GM12864 (cell line): ENCODE results near the gene FAM131C.

Source experiments
- DNase-seq: peaks from one replicate; pipeline ENCODE4 v3.0.0-alpha.2; 2011; ENCODE audit warnings: low read depth
- H3K4me3 ChIP-seq: 2 replicates; pipeline ENCODE4 v1.5.1; 2011; ENCODE audit warnings: mild to moderate bottlenecking, low read depth, low read length, control low read depth
- CTCF ChIP-seq: IDR thresholded peaks from 2 replicates; pipeline ENCODE4 v1.5.1; 2011; ENCODE audit warnings: low read depth, mild to moderate bottlenecking, moderate library complexity, low read length, control low read depth, inconsistent platforms; ENCODE audit errors: missing control alignments

FAM131C gene, protein sequence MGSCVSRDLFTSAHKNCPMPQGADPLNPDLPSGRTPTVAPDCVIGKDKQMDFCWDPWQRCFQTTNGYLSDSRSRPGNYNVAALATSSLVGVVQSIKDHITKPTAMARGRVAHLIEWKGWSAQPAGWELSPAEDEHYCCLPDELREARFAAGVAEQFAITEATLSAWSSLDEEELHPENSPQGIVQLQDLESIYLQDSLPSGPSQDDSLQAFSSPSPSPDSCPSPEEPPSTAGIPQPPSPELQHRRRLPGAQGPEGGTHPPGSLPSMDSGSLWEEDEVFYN

DNA sequence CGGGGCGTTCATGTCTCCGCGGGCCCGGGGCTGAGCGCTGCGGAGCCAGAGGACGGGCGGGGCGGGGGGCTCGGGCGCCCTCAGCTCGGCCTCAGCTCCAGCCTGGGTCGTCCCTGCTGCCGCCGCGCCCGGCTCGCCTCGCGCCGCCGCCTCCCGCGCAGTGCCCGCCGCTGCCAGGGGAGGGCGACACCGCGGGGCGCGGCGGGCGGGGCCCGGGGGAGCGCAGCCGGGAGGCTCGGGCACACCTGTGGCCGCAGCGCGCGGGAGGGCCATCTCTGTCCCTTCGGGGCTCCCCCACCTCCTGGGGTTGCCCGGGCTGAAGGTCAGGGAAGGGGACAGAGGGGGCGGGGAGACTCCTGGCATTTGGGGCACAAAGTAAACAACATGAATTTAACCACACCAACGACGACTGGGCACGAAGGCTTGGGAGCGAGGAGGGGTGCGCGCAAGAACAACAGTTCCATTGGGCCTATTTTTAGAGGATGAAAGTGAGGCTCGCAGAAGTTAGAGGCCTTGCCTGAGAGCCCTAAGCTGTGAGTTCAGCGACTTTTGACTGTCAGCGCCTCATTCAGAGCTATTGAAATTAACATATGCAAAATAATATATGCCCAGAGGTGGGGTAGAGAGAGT lies at the start of gene FAM131C:
Gene FAM131C, minus strand, starts transcription at position 162 of the 630 bp plus-strand sequence. CDS start 209 bp downstream, outside the sequence.
- H3K4me3 ChIP-seq = peak within 1 kb of the TSS; percentile 17; the same call in 1 of the 2 replicates
- no peak for DNase-seq
- TF ChIP-seq CTCF = peak; percentile 48

GRCh38 chr1:16122916-16123315 lies 49.5 kb upstream of the FAM131C start:
- no peak for TF ChIP-seq CTCF
- no peak overlapping the region for H3K4me3 ChIP-seq
- DNase-seq = peak; percentile 7

- no peak for DNase-seq
- TF ChIP-seq CTCF = no peak
- no peak overlapping the region for H3K4me3 ChIP-seq
Measured at GRCh38 chr1:16122350-16122881, 49.0 kb upstream of the FAM131C start.

DNA sequence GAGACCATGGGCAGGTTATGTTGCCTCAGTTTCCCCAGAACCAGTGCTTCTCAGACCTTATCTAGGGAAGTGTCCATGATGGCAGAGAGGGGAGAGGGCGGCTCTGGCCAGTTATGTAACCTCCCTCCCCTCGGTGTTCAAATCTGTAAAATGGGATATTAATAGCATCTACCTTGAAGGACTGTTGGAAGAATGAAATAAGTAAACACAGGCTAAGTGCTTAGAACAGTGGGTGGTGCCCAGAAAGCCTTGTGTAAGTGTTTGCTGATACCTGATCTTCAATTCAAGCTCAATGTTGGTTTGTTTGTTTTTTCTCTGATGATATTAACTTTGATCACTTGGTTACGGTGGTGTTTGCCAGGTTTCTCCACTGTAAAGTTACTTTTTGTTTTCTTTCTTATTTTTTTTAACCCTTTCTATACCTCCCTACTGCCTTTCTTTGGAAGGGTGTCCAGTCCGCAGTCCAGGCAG lies 47.5 kb upstream of the FAM131C start:
- no peak for DNase-seq
- TF ChIP-seq CTCF = no peak
- H3K4me3 ChIP-seq = no peak overlapping the region

GRCh38 chr1:16120407-16120806 lies 47.0 kb upstream of the FAM131C start:
- no peak for TF ChIP-seq CTCF

GRCh38 chr1:16119926-16120325 lies 46.5 kb upstream of the FAM131C start:
- DNase-seq = no peak
- no peak overlapping the region for H3K4me3 ChIP-seq
- no peak for TF ChIP-seq CTCF

More at GRCh38 chr1:16120407-16120806, 47.0 kb upstream of the FAM131C start:
- no peak for DNase-seq
- no peak overlapping the region for H3K4me3 ChIP-seq

GRCh38 chr1:16119504-16119903 lies 46.1 kb upstream of the FAM131C start:
- no peak for DNase-seq
- TF ChIP-seq CTCF = no peak
- H3K4me3 ChIP-seq = no peak overlapping the region
